ENCODE results near the gene KRT23.
"Not testable (repeated sequence)": the region's sequence is repeated elsewhere in the genome, so short reads cannot be mapped to it uniquely, and the experiment has no call there.

The KRT23 gene

GRCh38 chr17:40932608-40933007, 4.8 kb downstream of the KRT23 start:
- DNase-seq (ENCODE audit: low read depth, low spot score), result no peak
- Histone ChIP-seq H3K36me3 (ENCODE audit: control insufficient read depth, insufficient read depth, low read length) (no peaks in the 10 kb centered on the region), H3K9me3 (ENCODE audit: control insufficient read depth, insufficient read depth, low read length) (no peaks in the 10 kb centered on the region), H3K27ac (ENCODE audit: low read length) (no peak overlapping the region), H3K27me3 (ENCODE audit: control insufficient read depth, insufficient read depth, low read length) (no peaks in the 10 kb centered on the region), H3K4me1 (ENCODE audit: control insufficient read depth, insufficient read depth, low read length) (no peaks in the 10 kb centered on the region), H3K4me3 (ENCODE audit: low read length) (no peak overlapping the region)
- WGBS (ENCODE audit: insufficient coverage, insufficient read length), result no CpG with 5 or more reads among the region's 2 CpGs

DNA sequence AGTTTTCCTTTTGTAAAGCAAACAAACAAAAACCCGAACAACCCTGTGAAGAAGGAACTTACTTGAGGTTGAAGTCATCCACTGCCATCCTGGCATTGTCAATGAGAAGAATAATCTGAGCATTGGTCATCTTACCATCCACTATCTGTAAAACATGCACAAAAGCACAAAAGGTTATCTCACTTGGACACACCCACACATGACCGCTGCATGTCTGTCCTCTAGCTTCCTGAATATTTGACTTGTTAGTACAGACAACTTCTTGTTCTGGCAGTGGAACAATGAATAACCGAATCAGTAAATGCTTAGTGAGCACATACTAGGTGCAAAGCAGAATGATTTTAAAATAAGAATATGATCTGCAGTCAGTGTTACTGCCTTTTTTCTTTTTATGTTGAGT, 6.1 kb downstream of the KRT23 start:
- WGBS (ENCODE audit: insufficient coverage, insufficient read length), result no CpG with 5 or more reads among the region's 3 CpGs
- no peaks in the 10 kb centered on the region for H3K9me3 ChIP-seq (ENCODE audit: control insufficient read depth, insufficient read depth, low read length)
- H3K4me1 ChIP-seq (ENCODE audit: control insufficient read depth, insufficient read depth, low read length), result no peaks in the 10 kb centered on the region
- H3K27me3 ChIP-seq (ENCODE audit: control insufficient read depth, insufficient read depth, low read length), result no peaks in the 10 kb centered on the region
- H3K4me3 ChIP-seq (ENCODE audit: low read length), result no peak overlapping the region
- H3K27ac ChIP-seq (ENCODE audit: low read length), result no peak overlapping the region
- H3K36me3 ChIP-seq (ENCODE audit: control insufficient read depth, insufficient read depth, low read length), result no peaks in the 10 kb centered on the region
- no peak for DNase-seq (ENCODE audit: low read depth, low spot score)

- Histone ChIP-seq H3K27me3 (ENCODE audit: control insufficient read depth, insufficient read depth, low read length) (no peaks in the 10 kb centered on the region), H3K4me1 (ENCODE audit: control insufficient read depth, insufficient read depth, low read length) (no peaks in the 10 kb centered on the region), H3K9me3 (ENCODE audit: control insufficient read depth, insufficient read depth, low read length) (no peaks in the 10 kb centered on the region), H3K4me3 (ENCODE audit: low read length) (no peak overlapping the region), H3K27ac (ENCODE audit: low read length) (no peak overlapping the region), H3K36me3 (ENCODE audit: control insufficient read depth, insufficient read depth, low read length) (no peaks in the 10 kb centered on the region)
- DNase-seq (ENCODE audit: low read depth, low spot score), result no peak
- no CpG with 5 or more reads among the region's 8 CpGs for WGBS (ENCODE audit: insufficient coverage, insufficient read length)
These were observed 11.1 kb downstream of the KRT23 start for GRCh38 chr17:40926341-40926740.

- no peaks in the 10 kb centered on the region for H3K27me3 ChIP-seq (ENCODE audit: control insufficient read depth, insufficient read depth, low read length)
- H3K9me3 ChIP-seq (ENCODE audit: control insufficient read depth, insufficient read depth, low read length), result no peaks in the 10 kb centered on the region
- no peaks in the 10 kb centered on the region for H3K4me1 ChIP-seq (ENCODE audit: control insufficient read depth, insufficient read depth, low read length)
- H3K27ac ChIP-seq (ENCODE audit: low read length), result no peak overlapping the region
- WGBS (ENCODE audit: insufficient coverage, insufficient read length), result no CpG with 5 or more reads among the region's 2 CpGs
- H3K36me3 ChIP-seq (ENCODE audit: control insufficient read depth, insufficient read depth, low read length), result no peaks in the 10 kb centered on the region
- no peak overlapping the region for H3K4me3 ChIP-seq (ENCODE audit: low read length)
- no peak for DNase-seq (ENCODE audit: low read depth, low spot score)
These were observed 15.2 kb downstream of the KRT23 start for GRCh38 chr17:40922239-40922638.

GRCh38 chr17:40921026-40921425, 16.4 kb downstream of the KRT23 start:
- no CpG with 5 or more reads among the region's 2 CpGs for WGBS (ENCODE audit: insufficient coverage, insufficient read length)
- Histone ChIP-seq H3K9me3 (ENCODE audit: control insufficient read depth, insufficient read depth, low read length) (no peaks in the 10 kb centered on the region), H3K27me3 (ENCODE audit: control insufficient read depth, insufficient read depth, low read length) (no peaks in the 10 kb centered on the region), H3K36me3 (ENCODE audit: control insufficient read depth, insufficient read depth, low read length) (no peaks in the 10 kb centered on the region), H3K4me3 (ENCODE audit: low read length) (no peak overlapping the region), H3K27ac (ENCODE audit: low read length) (no peak overlapping the region), H3K4me1 (ENCODE audit: control insufficient read depth, insufficient read depth, low read length) (no peaks in the 10 kb centered on the region)
- no peak for DNase-seq (ENCODE audit: low read depth, low spot score)

GRCh38 chr17:40917116-40917515, 20.3 kb downstream of the KRT23 start:
- no CpG with 5 or more reads among the region's 2 CpGs for WGBS (ENCODE audit: insufficient coverage, insufficient read length)
- not testable (repeated sequence) for H3K27me3 ChIP-seq (ENCODE audit: control insufficient read depth, insufficient read depth, low read length); H3K9me3 ChIP-seq (ENCODE audit: control insufficient read depth, insufficient read depth, low read length); DNase-seq (ENCODE audit: low read depth, low spot score); H3K4me3 ChIP-seq (ENCODE audit: low read length); H3K36me3 ChIP-seq (ENCODE audit: control insufficient read depth, insufficient read depth, low read length); H3K27ac ChIP-seq (ENCODE audit: low read length); H3K4me1 ChIP-seq (ENCODE audit: control insufficient read depth, insufficient read depth, low read length)

GRCh38 chr17:40916366-40916765, 21.1 kb downstream of the KRT23 start:
- no peak for DNase-seq (ENCODE audit: low read depth, low spot score)
- Histone ChIP-seq H3K27ac (ENCODE audit: low read length) (no peak overlapping the region), H3K9me3 (ENCODE audit: control insufficient read depth, insufficient read depth, low read length) (no peaks in the 10 kb centered on the region), H3K27me3 (ENCODE audit: control insufficient read depth, insufficient read depth, low read length) (no peaks in the 10 kb centered on the region), H3K4me1 (ENCODE audit: control insufficient read depth, insufficient read depth, low read length) (no peaks in the 10 kb centered on the region), H3K4me3 (ENCODE audit: low read length) (no peak overlapping the region), H3K36me3 (ENCODE audit: control insufficient read depth, insufficient read depth, low read length) (no peaks in the 10 kb centered on the region)
- WGBS (ENCODE audit: insufficient coverage, insufficient read length), result no CpG with 5 or more reads among the region's 1 CpG

GRCh38 chr17:40915721-40916256, 21.7 kb downstream of the KRT23 start:
- Histone ChIP-seq H3K9me3 (ENCODE audit: control insufficient read depth, insufficient read depth, low read length) (no peaks in the 10 kb centered on the region), H3K27me3 (ENCODE audit: control insufficient read depth, insufficient read depth, low read length) (no peaks in the 10 kb centered on the region), H3K27ac (ENCODE audit: low read length) (no peak overlapping the region), H3K36me3 (ENCODE audit: control insufficient read depth, insufficient read depth, low read length) (no peaks in the 10 kb centered on the region), H3K4me1 (ENCODE audit: control insufficient read depth, insufficient read depth, low read length) (no peaks in the 10 kb centered on the region), H3K4me3 (ENCODE audit: low read length) (no peak overlapping the region)
- DNase-seq (ENCODE audit: low read depth, low spot score), result no peak
- no CpG with 5 or more reads among the region's 2 CpGs for WGBS (ENCODE audit: insufficient coverage, insufficient read length)

DNA sequence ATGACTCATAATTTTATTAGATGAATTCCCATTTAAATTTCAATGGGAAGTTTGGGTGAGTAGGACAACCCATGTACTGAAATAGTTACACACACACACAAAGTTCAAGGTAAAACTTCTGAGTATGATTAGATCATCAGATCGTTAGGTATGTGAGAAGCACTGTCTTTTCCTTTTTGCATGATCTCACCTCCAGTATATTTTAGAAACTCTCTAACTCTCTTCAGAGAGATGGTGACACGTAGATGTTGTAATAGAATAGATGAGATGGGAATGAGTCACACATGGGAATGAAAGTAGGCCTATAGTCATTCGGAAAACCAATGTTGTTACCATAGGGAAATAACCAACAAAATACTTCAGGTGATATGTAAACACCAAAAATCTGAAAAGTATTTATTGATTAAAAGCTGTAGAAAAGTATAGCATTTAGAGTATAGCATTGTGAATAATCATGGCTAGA, 22.2 kb downstream of the KRT23 start:
- no peaks in the 10 kb centered on the region for H3K9me3 ChIP-seq (ENCODE audit: control insufficient read depth, insufficient read depth, low read length)
- WGBS (ENCODE audit: insufficient coverage, insufficient read length), result no CpG with 5 or more reads among the region's 3 CpGs

DNA sequence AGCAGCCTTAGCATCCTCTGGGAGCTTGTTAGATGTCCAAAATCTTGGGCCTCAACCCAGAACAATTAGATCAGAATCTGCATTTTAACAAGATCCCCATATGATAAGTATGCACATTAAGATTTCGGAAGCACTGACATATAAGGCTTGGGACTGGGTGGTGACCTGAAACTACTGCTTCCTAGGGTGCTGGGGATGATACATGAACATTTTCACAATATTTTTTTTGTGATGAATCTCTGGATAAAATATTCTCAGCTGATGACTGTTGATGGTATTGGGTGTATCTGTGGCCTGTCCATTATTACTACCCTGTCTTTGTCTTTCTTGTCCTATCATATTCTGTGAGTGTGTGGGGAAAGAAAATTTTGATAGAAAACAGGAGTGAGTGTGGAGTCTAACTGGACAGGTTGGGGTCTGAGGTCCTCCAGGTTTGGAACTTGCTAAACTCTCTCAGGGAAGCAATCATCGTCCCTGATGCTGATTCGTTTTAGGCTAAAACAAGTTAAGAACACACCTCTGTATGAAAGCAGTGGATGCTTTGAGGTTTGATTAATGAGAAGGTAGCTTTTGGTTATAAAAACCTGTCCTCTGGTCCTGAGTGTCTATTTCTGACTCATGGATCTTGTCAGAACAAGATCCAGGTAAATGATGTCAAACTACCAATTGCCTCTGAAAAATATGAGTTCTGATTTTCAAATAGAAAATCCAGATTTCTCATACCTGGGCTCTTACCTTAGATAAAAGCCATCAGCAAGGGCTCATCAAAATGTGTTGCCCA, 23.2 kb downstream of the KRT23 start:
- no peaks in the 10 kb centered on the region for H3K36me3 ChIP-seq (ENCODE audit: control insufficient read depth, insufficient read depth, low read length)
- H3K27me3 ChIP-seq (ENCODE audit: control insufficient read depth, insufficient read depth, low read length), result no peaks in the 10 kb centered on the region
- no peaks in the 10 kb centered on the region for H3K4me1 ChIP-seq (ENCODE audit: control insufficient read depth, insufficient read depth, low read length)
- DNase-seq (ENCODE audit: low read depth, low spot score), result no peak
- H3K27ac ChIP-seq (ENCODE audit: low read length), result no peak overlapping the region
- H3K4me3 ChIP-seq (ENCODE audit: low read length), result no peak overlapping the region
- H3K9me3 ChIP-seq (ENCODE audit: control insufficient read depth, insufficient read depth, low read length), result no peaks in the 10 kb centered on the region
- no CpG with 5 or more reads among the region's 3 CpGs for WGBS (ENCODE audit: insufficient coverage, insufficient read length)

More for the DNA sequence above, 22.2 kb downstream of the KRT23 start:
- no peaks in the 10 kb centered on the region for H3K36me3 ChIP-seq (ENCODE audit: control insufficient read depth, insufficient read depth, low read length)
- no peak for DNase-seq (ENCODE audit: low read depth, low spot score)
- H3K4me1 ChIP-seq (ENCODE audit: control insufficient read depth, insufficient read depth, low read length), result no peaks in the 10 kb centered on the region
- H3K27me3 ChIP-seq (ENCODE audit: control insufficient read depth, insufficient read depth, low read length), result no peaks in the 10 kb centered on the region
- H3K27ac ChIP-seq (ENCODE audit: low read length), result no peak overlapping the region
- H3K4me3 ChIP-seq (ENCODE audit: low read length), result no peak overlapping the region

All from iPS DF 6.9 (cell line).